NT2/D1 (cell line): ENCODE data around the gene STARD3.
"Not testable (repeated sequence)": the region's sequence is repeated elsewhere in the genome, so short reads cannot be mapped to it uniquely, and the experiment has no call there.

Source experiments
- SUZ12 ChIP-seq: IDR thresholded peaks from 2 replicates; pipeline ENCODE4 v1.6.1; 2011; ENCODE audit not compliant: insufficient read length, insufficient read depth; ENCODE audit errors: extremely low read depth
- YY1 ChIP-seq: IDR thresholded peaks from 2 replicates; pipeline ENCODE4 v1.6.1; 2011; ENCODE audit not compliant: insufficient read length, insufficient read depth
- ZNF274 ChIP-seq: IDR thresholded peaks from 2 replicates; pipeline ENCODE4 v1.6.1; 2011; ENCODE audit warnings: mild to moderate bottlenecking, low read depth, low read length

DNA sequence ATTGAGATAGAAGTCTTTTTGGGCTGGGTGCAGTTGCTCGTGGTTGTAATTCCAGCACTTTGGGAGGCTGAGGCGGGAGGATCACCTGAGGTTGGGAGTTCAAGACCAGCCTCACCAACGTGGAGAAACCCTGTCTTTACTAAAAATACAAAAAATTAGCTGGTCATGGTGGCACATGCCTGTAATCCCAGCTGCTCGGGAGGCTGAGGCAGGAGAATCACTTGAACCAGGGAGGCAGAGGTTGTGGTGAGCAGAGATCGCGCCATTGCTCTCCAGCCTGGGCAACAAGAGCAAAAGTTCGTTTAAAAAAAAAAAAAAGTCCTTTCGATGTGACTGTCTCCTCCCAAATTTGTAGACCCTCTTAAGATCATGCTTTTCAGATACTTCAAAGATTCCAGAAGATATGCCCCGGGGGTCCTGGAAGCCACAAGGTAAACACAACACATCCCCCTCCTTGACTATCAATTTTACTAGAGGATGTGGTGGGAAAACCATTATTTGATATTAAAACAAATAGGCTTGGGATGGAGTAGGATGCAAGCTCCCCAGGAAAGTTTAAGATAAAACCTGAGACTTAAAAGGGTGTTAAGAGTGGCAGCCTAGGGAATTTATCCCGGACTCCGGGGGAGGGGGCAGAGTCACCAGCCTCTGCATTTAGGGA, 62.3 kb downstream of the STARD3 start:
- not testable (repeated sequence) for TF ChIP-seq SUZ12, ZNF274, YY1
